HK-2 (cell line): ENCODE data around the gene AFAP1L2.

Experiments
- DNase-seq: peaks from one replicate; pipeline ENCODE4 v3.0.0-alpha.2; 2018; ENCODE audit not compliant: unreplicated experiment

The AFAP1L2 gene

DNA sequence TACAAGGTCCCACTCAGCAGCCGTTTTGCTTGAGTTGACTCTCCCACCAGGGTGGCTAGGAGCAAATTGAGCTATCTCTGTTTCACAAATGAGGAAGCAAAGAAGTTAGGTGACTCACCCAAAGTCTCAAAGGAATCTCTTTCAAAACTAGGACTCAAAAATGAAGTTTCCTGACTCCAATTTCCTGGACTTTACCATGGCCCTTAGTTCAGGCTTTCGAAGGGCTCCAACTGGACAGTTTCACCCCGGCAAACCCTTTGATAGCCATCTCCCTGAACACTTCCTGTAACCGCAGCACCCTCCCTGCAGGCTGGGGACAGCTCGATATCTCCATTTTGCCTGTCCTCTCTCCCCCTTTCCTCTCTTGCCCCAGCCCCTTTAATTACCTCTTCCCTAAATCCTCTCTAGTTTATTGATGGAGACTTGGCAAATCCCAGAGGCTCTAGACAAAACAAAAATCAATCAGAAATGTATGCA, 4.7 kb upstream of the AFAP1L2 start:
- DNase-seq: no peak

- DNase-seq: no peak
Measured at GRCh38 chr10:114408112-114408967, 4.0 kb upstream of the AFAP1L2 start.

DNA sequence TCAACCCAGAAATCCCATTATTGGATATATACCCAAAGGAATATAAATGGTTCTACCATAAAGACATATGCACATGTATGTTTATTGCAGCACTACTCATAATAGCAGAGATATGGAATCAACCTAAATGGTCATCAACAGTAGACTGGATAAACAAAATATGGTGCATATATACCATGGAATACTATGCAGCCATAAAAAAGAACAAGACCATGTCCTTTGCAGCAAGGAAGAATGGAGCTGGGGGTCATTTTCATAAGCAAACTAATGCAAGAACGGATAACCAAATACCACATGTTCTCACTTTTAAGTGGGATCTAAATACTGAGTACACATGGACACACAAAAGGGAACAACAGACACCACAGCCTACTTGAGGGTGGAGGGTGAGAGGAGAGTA, 2.2 kb upstream of the AFAP1L2 start:
- no peak for DNase-seq

GRCh38 chr10:114405011-114405350, 679 bp upstream of the AFAP1L2 start:
- DNase-seq: no peak

- DNase-seq: peak; percentile 64
Measured at GRCh38 chr10:114403541-114404161, 651 bp downstream of the AFAP1L2 start.

DNA sequence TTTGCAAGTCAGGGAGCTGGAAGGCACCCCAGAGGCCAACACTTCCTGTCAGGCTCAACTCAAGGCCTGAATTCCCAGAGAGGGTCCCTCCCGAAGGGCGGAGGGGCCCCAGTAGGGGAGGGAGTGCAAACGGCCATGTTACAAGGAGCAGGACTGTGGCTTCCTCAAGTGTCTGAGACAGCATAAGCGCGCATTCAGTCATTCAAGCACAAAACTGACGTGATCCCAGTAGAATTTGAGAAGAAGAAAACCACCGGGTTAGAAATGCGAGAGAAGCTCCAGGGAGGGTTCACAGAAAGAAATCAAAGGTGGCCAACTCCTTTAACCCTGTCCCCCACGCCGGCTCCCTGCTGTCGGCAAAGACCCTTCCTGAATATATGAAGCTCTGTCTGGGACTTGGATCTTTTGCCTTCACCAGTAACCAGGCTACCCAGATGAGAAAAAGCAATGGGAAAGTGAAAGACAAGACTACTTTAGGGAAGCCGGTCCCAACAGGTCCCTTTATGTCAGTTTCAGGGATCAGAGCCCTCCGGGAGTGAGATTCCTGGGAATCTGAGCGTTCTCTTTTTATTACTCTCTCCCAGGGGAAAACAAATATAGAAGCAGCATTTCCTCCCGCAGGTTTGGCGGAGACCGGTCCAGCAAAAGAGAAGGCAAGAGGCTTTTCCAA, 1.3 kb downstream of the AFAP1L2 start:
- DNase-seq: no peak

GRCh38 chr10:114402233-114402632, 2.1 kb downstream of the AFAP1L2 start:
- DNase-seq: no peak

- no peak for DNase-seq
Measured at GRCh38 chr10:114401195-114401791, 3.0 kb downstream of the AFAP1L2 start.

GRCh38 chr10:114400091-114400490, 4.2 kb downstream of the AFAP1L2 start:
- no peak for DNase-seq

GRCh38 chr10:114399576-114399975, 4.7 kb downstream of the AFAP1L2 start:
- DNase-seq: no peak

- no peak for DNase-seq
Measured at GRCh38 chr10:114398587-114399331, 5.5 kb downstream of the AFAP1L2 start.

- DNase-seq: no peak
Measured at GRCh38 chr10:114397651-114398145, 6.6 kb downstream of the AFAP1L2 start.

GRCh38 chr10:114396464-114396863, 7.8 kb downstream of the AFAP1L2 start:
- no peak for DNase-seq

- no peak for DNase-seq
Measured at GRCh38 chr10:114395366-114396022, 8.8 kb downstream of the AFAP1L2 start.

GRCh38 chr10:114394531-114394930, 9.8 kb downstream of the AFAP1L2 start:
- no peak for DNase-seq

DNA sequence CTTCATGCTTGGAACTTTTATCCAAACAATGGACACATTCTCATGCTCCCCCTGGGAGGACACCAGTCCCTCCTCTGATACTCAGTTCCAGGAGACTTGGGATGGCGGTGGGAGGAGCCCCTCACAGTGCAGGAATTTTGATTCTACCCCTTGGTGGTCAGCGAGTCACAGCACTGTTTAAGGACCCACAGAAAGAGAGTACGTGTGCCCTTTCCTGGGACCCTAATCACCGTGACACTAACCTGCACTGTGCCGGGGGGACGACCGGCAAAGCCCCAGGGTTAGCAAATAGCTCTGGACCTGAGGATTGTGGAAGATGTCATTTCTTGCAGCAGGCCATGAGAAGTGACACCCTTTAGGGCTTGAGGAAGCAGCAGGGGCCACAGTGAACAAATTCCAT, 10.4 kb downstream of the AFAP1L2 start:
- no peak for DNase-seq

GRCh38 chr10:114393482-114393881, 10.8 kb downstream of the AFAP1L2 start:
- DNase-seq: no peak

- DNase-seq: no peak
Measured at GRCh38 chr10:114392112-114392835, 12.0 kb downstream of the AFAP1L2 start.

- no peak for DNase-seq
Measured at GRCh38 chr10:114391599-114391998, 12.7 kb downstream of the AFAP1L2 start.

- peak; percentile 61 for DNase-seq
Measured at GRCh38 chr10:114389426-114389825, 14.9 kb downstream of the AFAP1L2 start.
